GM12878 (cell line): ENCODE measurements around the gene TNFRSF11A. TPM values are rescaled to one million over a fixed set of nuclear protein-coding genes. Genes with fewer than 3 reads are reported as not detected.

Source experiments
- ATAC-seq: fragments of 200-7000 bp; cut with Tn5 transposase; 3 replicates; pipeline ENCODE4 v1.9.1; 2020; ENCODE audit warnings: mild to moderate bottlenecking, moderate library complexity
- BruUV-seq: library from RNA; stranded (reverse); fragments of 400-500 nt; replicated peaks from 2 replicates; lab custom pipeline; 2021; lab: Mats Ljungman, UMichigan
- CTCF ChIA-PET: fragments of 300-600 bp; sonication (Branson Sonifier 250); formaldehyde crosslinking; extraction: SDS; loops from one replicate; lab custom pipeline; 2021; ENCODE audit warnings: inconsistent platforms; lab: Yijun Ruan, JAX
- POLR2A ChIA-PET: fragments of 350-600 bp; formaldehyde crosslinking; extraction: SDS; loops from one replicate; lab custom pipeline; 2021; ENCODE audit warnings: inconsistent platforms; lab: Charles Lee
- RAD21 ChIA-PET: fragments of 300-600 bp; sonication (Branson Sonifier 250); formaldehyde crosslinking; loops from one replicate; lab custom pipeline; 2023; ENCODE audit warnings: antibody characterized with exemption; ENCODE audit not compliant: unreplicated experiment; lab: Charles Lee
- SMC1A ChIA-PET: fragments of 300-600 bp; sonication (Branson Sonifier 250); formaldehyde crosslinking; loops from one replicate; lab custom pipeline; 2023; ENCODE audit not compliant: unreplicated experiment, uncharacterized antibody; lab: Charles Lee
- DNase-seq: peaks from one replicate; pipeline ENCODE4 v3.0.0-alpha.2; 2011; ENCODE audit warnings: low read depth, low spot score
- FAIRE-seq: peaks from 3 replicates; lab custom pipeline; 2011; peaks lifted over from hg19 to GRCh38; lab: Jason Lieb, UNC
- H2AFZ ChIP-seq: 2 replicates; pipeline ENCODE4 v1.6.0; 2011; ENCODE audit warnings: low read depth, low read length, control low read depth; ENCODE audit not compliant: control insufficient read depth
- H3K27ac ChIP-seq: 2 replicates; pipeline ENCODE4 v1.5.1; 2011; ENCODE audit warnings: control low read depth; ENCODE audit not compliant: control insufficient read depth, insufficient read depth
- H3K27me3 ChIP-seq, 2 experiments: replicated peaks in 1 of 2; 2 replicates each; pipeline versions ENCODE4 v1.6.0 to v1.6.1; 2011; ENCODE audit warnings: low read length in 1 of 2; ENCODE audit not compliant: control insufficient read depth in 2 of 2, insufficient read depth in 2 of 2
- H3K36me3 ChIP-seq, 2 experiments: 2 replicates each; pipeline ENCODE4 v1.5.1; 2011; ENCODE audit warnings: low read length in 1 of 2; ENCODE audit not compliant: control insufficient read depth in 2 of 2, insufficient read depth in 2 of 2
- H3K4me1 ChIP-seq: 2 replicates; pipeline ENCODE4 v1.6.1; 2011; ENCODE audit warnings: mild to moderate bottlenecking, low read length, moderate library complexity, mixed read lengths; ENCODE audit not compliant: control insufficient read depth, insufficient read depth
- H3K4me2 ChIP-seq: 2 replicates; pipeline ENCODE4 v1.6.0; 2011; ENCODE audit warnings: control low read depth; ENCODE audit not compliant: control insufficient read depth, insufficient read depth
- H3K4me3 ChIP-seq: fragments of 200-600 bp; sonication (generic); 2 replicates; pipeline ENCODE4 v1.5.1; 2016
- H3K79me2 ChIP-seq: 2 replicates; pipeline ENCODE4 v1.6.0; 2011; ENCODE audit warnings: low read length; ENCODE audit not compliant: control insufficient read depth, insufficient read depth
- H3K9ac ChIP-seq: 2 replicates; pipeline ENCODE4 v1.8.0; 2011; ENCODE audit warnings: low read length, control low read depth, mixed read lengths; ENCODE audit not compliant: control insufficient read depth, insufficient read depth
- H3K9me3 ChIP-seq: replicated peaks from 3 replicates; pipeline ENCODE4 v1.5.1; 2011; ENCODE audit warnings: mild to moderate bottlenecking, low read length; ENCODE audit not compliant: control insufficient read depth, insufficient read depth
- H4K20me1 ChIP-seq: 2 replicates; pipeline ENCODE4 v1.6.0; 2011; ENCODE audit not compliant: control insufficient read depth, insufficient read depth
- JUND ChIP-seq: IDR thresholded peaks from 2 replicates; pipeline ENCODE4 v1.6.1; 2012; ENCODE audit warnings: low read depth, mild to moderate bottlenecking, low read length, improper control_type of control experiment, moderate library complexity
- NRF1 ChIP-seq: conservative IDR thresholded peaks from 2 replicates; pipeline ENCODE4 v1.6.1; 2011; ENCODE audit warnings: mild to moderate bottlenecking, low read depth, low read length, improper control_type of control experiment
- TAF1 ChIP-seq: IDR thresholded peaks from 2 replicates; pipeline ENCODE4 v1.6.1; 2011; ENCODE audit warnings: mild to moderate bottlenecking, low read depth, low read length, borderline replicate concordance
- ZNF207 ChIP-seq: fragments of 450-650 bp; IDR thresholded peaks from 2 replicates; pipeline ENCODE4 v1.6.1; 2014; ENCODE audit warnings: antibody characterized with exemption, mild to moderate bottlenecking, borderline replicate concordance
- WGBS: methylation state at CpG from one replicate; pipeline ENCODE4 v1.1.6; 2016; ENCODE audit warnings: low lambda C conversion rate; ENCODE audit not compliant: insufficient replicate concordance, insufficient coverage; ENCODE audit errors: missing lambda C conversion rate; 5-methylcytosine and 5-hydroxymethylcytosine counted together
- in situ Hi-C: fragments of 300-500 bp; cut with MboI; formaldehyde crosslinking; loops from 9 replicates; pipeline ENCODE4 v1.14.3; 2018; ENCODE audit warnings: mixed read lengths
- intact Hi-C: fragments of 100-400 bp; cut with micrococcal nuclease; formaldehyde crosslinking; loops from one replicate; pipeline ENCODE4 v1.14.2; 2022; ENCODE audit not compliant: unreplicated experiment
- polyA plus RNA-seq, 11 experiments: library from polyadenylated mRNA; depleted of rRNA in 4 of 11; unstranded in 6 of 11; stranded (reverse) in 5 of 11; fragments of >200 nt; fragmentation: Nextera tagmentation in 4 of 11; fragmentation: Illumina TruSeq in 1 of 11; extraction: Ambion mirVana in 4 of 11; extraction: Trizol in 1 of 11; gene quantifications; 1 replicate in 1 of 11; 2 replicates in 10 of 11; pipeline versions ENCODE4 v1.2.1 to v1.2.3, GENCODE V29; 2011 to 2016; ENCODE audit warnings: inconsistent platforms in 2 of 11, missing spikeins in 2 of 11, low read depth in 1 of 11
- total RNA-seq, 4 experiments: library from RNA; depleted of rRNA in 3 of 4; stranded (reverse); fragments of >200 nt in 3 of 4; fragmentation: Illumina TruSeq in 1 of 4; extraction: Trizol in 1 of 4; gene quantifications; 2 replicates each; pipeline versions ENCODE4 v1.2.1 to v1.2.3, GENCODE V29; 2013 to 2021

Gene TNFRSF11A
- total and polyA plus RNA-seq, 10 of the 15 experiments (the other 5 are each of a cell fraction or from before 2014, with no cell fraction given), result 0.07 to 4.0 (median 0.23) TPM

- in situ Hi-C loops (no loop called here), intact Hi-C loops (no loop called here)
- Histone ChIP-seq H3K9me3 (no peaks in the 10 kb centered on the region), H3K36me3 (no peaks in the 10 kb centered on the region), H3K4me3 (no peak overlapping the region), H2AFZ (no peak overlapping the region), H3K27me3 (no peaks in the 10 kb centered on the region; a peak in 1 of 4 replicates), H3K27ac (no peak overlapping the region), H3K4me2 (no peak overlapping the region), H4K20me1 (no peaks in the 10 kb centered on the region), H3K4me1 (no peaks in the 10 kb centered on the region), H3K79me2 (no peaks in the 10 kb centered on the region), H3K9ac (no peak overlapping the region)
- POLR2A ChIA-PET, result interaction anchor here (0.8 kb wide), 1 partner anchor 561 kb away, joined by 3 read pairs; no protein-coding TSS in a partner anchor
- no TSS peak for BruUV-seq
- no peak for ATAC-seq
- CTCF ChIA-PET, result interaction anchor here (0.7 to 2.6 kb wide), 5 partner anchors 11 to 847 kb away, joined by 3 to 12 read pairs (median 5); no protein-coding TSS in a partner anchor
- no peak for FAIRE-seq
- WGBS, result 46% methylated on average over 7 of the region's 7 CpGs
- DNase-seq, result no peak
- RAD21 ChIA-PET, result interaction anchor here (1.1 kb wide), 1 partner anchor 11 kb away, joined by 3 read pairs; no protein-coding TSS in a partner anchor
- SMC1A ChIA-PET, result interaction anchor here (0.6 to 1.3 kb wide), 7 partner anchors 9 to 1252 kb away, joined by 3 to 5 read pairs (median 3); no protein-coding TSS in a partner anchor
- no peak for TF ChIP-seq JUND
- TF ChIP-seq ZNF207, result no peak
- TF ChIP-seq NRF1, result no peak
- no peak for TF ChIP-seq TAF1
Measured at GRCh38 chr18:62436636-62437234, 111.6 kb downstream of the TNFRSF11A start.
